NCI-H2171 (cell line): Measurements from ENCODE around the gene SLC15A3.
A peak's percentile ranks its signal among the peaks of the same experiment; 100 is the strongest.

ENCODE experiments used
- DNase-seq: peaks from one replicate; lab custom pipeline; 2025; lab: John Stamatoyannopoulos, UW

The SLC15A3 gene

GRCh38 chr11:60951904-60952741, at the start of gene SLC15A3:
TSS of gene SLC15A3 (minus strand) at chr11:60952176. CDS start at chr11:60951551, 625 bp downstream.
- DNase-seq: no peak

- no peak for DNase-seq
Measured at GRCh38 chr11:61000426-61000825, 48.5 kb upstream of the SLC15A3 start.

GRCh38 chr11:60996381-60997138, 44.6 kb upstream of the SLC15A3 start:
- DNase-seq: no peak

GRCh38 chr11:60995798-60996197, 43.8 kb upstream of the SLC15A3 start:
- DNase-seq: no peak

- no peak for DNase-seq
Measured at GRCh38 chr11:60994541-60995080, 42.6 kb upstream of the SLC15A3 start.

GRCh38 chr11:60993615-60994014, 41.6 kb upstream of the SLC15A3 start:
- peak; percentile 40 for DNase-seq

GRCh38 chr11:60992842-60993409, 41.0 kb upstream of the SLC15A3 start:
- peak; percentile 90 for DNase-seq

GRCh38 chr11:60991457-60991856, 39.5 kb upstream of the SLC15A3 start:
- no peak for DNase-seq

- DNase-seq: no peak
Measured at GRCh38 chr11:60989093-60989650, 37.2 kb upstream of the SLC15A3 start.

GRCh38 chr11:60988658-60989057, 36.7 kb upstream of the SLC15A3 start:
- DNase-seq: no peak

- DNase-seq: no peak
Measured at GRCh38 chr11:60987577-60988277, 35.8 kb upstream of the SLC15A3 start.

GRCh38 chr11:60985991-60986915, 34.3 kb upstream of the SLC15A3 start:
- DNase-seq: no peak

GRCh38 chr11:60985501-60985900, 33.5 kb upstream of the SLC15A3 start:
- DNase-seq: no peak

- DNase-seq: no peak
Measured at GRCh38 chr11:60984636-60985035, 32.7 kb upstream of the SLC15A3 start.

- no peak for DNase-seq
Measured at GRCh38 chr11:60984149-60984548, 32.2 kb upstream of the SLC15A3 start.

GRCh38 chr11:60982184-60982583, 30.2 kb upstream of the SLC15A3 start:
- no peak for DNase-seq

- no peak for DNase-seq
Measured at GRCh38 chr11:60981515-60981914, 29.5 kb upstream of the SLC15A3 start.

- peak; percentile 70 for DNase-seq
Measured at GRCh38 chr11:60978546-60979380, 26.8 kb upstream of the SLC15A3 start.

- no peak for DNase-seq
Measured at GRCh38 chr11:60977836-60978235, 25.9 kb upstream of the SLC15A3 start.

- DNase-seq: no peak
Measured at GRCh38 chr11:60977224-60977623, 25.2 kb upstream of the SLC15A3 start.
